Stimulated activated CD8-positive, alpha-beta memory T cell treated with anti-CD3 and anti-CD28 coated beads, Interleukin-12 subunit alpha, Interleukin-12 subunit beta, amount 100 ng/mL, for 24 hours (primary cell): ENCODE measurements around the gene CEBPE.

ENCODE experiments used
- DNase-seq: peaks from one replicate; pipeline ENCODE4 v3.0.0-alpha.2; 2020; ENCODE audit errors: extremely low read depth

Gene CEBPE

GRCh38 chr14:23076785-23077408 is 42.2 kb downstream of the CEBPE start:
- no peak for DNase-seq

- no peak for DNase-seq
Observed at GRCh38 chr14:23074906-23075305, 44.1 kb downstream of the CEBPE start.

GRCh38 chr14:23071921-23072539 is 47.0 kb downstream of the CEBPE start:
- no peak for DNase-seq

GRCh38 chr14:23071244-23071920 is 47.7 kb downstream of the CEBPE start:
- peak; percentile 51 for DNase-seq

DNA sequence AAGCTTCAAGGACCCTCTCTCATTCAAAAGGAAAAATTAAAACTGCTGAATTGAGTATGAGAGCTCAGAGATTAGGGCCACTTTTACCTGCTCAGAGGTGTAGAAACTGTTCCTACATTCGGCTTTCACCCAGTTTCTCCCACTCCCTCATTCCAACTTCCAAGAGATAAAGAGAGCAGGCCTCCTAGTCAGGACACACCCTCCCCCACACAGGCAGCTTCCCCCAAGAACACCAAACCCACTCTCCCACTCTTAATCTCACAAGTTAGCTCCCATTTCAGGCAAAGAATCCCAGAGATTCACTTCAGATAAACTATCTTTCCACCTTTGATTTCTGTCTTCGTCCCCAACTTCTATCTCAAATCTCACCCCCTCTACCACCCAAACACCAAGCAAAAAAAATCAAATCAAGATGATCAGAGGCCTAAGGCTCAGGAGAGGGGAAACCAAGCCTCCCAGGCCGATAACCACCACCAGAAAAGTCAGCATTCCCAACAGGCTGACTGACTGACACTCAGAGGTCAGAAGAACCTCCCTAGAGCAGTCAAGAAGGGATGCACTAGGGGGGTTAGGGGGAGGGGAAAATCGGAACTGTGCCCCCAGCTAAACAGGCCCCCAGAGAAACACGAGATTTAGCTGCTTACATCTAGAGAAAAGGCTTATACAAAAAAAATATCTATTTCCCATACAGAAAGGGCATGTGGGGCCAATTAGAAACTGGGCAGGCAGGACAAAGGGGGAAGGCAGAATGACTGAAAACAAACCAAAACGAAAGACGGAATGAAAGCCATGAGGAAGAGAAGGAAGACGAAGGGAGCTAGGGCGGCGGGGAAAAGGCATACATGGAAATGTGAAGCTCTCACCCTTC is 48.6 kb downstream of the CEBPE start:
- no peak for DNase-seq

DNA sequence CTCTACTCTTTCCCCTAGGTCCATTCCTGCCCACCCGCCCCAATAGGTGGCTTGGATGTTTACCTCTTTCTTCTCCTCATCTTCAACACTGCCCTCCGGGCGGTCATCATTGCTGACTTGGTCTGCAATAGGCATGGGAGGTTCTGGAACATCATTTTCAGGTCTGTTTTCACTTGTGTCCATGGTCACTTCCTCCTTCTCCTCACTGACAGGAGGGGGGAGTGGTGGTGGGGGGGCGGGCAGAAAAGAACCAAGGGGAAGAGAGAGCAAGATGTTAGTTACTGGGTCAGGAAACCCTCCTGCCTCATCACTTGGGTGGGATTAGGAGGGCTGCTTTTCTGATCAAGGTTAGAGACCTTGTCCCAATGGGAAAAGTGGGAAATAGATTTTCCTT is 49.6 kb downstream of the CEBPE start:
- DNase-seq, result no peak

GRCh38 chr14:23068789-23069412 is 50.2 kb downstream of the CEBPE start:
- peak; percentile 14 for DNase-seq

DNA sequence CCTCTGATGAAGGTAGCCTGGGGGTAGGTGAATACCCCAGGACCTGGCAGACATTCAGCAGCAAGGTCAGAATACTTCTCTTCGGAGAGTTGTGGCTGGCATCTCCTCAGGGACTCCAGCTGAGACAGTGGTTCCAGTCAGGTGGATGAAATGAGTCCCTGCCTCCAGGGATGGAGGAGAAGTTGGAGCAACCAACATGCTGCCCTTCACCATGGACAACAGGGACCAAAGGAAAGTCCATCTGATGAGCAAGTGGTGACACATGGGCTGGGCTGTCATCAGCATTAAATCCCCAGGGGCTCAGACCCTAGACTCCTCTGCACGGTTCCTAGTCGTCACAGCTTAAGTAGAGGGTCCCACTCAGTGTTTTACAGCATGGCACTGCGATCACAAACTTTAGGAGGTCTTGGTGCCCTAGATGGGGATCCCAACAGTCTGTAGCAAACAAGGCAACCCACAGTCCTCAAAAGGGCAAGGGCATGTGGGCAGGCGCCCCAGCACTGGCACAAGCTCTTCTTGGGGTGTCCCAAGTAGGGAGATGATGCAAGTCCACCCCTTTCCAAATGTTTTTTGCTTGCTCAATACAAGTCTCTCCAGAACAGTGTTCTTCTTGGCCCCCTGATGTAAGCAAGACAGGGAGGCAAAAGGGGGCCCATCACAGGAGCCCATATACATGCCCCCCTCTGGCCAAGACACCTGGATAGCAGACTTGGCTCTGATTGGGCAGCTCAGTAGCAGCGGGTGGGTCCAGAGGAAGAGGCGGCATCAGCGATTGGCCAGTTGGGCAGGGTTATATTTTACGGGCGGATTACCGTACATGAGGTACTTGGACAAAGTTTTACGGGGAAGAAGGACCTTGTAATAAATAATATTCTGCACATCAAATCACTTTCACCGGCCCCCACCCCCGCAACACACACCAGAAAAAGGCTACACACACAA is 50.9 kb downstream of the CEBPE start:
- DNase-seq, result no peak
